ENCODE data around the gene ZSCAN5B. TPM values are rescaled to one million over a fixed set of nuclear protein-coding genes. Genes with fewer than 3 reads are reported as not detected.
"Not testable (repeated sequence)": the region's sequence is repeated elsewhere in the genome, so short reads cannot be mapped to it uniquely, and the experiment has no call there.

The ZSCAN5B gene
- total and polyA plus RNA-seq, 9 donors, result 0.22 TPM; not detected in 8

DNA sequence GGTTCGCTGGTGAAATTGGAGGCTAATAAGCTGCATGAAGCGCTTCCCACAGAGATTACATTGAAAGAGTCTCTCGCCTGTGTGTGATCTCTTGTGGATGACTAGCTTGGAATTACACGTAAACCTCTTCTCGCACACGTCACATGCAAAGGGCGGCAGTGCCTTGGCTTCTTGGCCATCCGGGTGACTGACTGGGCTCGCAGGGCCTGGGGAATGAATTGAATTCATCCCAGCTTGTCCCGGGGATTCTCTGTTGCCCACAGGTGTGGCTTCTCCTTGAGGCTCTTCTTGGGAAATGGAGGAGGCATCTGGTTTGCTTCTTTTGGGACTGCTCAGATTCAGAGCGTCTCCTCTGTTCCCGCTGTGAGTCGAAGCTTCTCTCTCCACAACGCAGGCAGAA lies 24.3 kb upstream of the ZSCAN5B start:
- TF ChIP-seq EP300 (IDR thresholded peaks at IDR 0.05) (no peak), POLR2A (IDR thresholded peaks at IDR 0.05) (no peak)
- TF ChIP-seq, protein P1, sequence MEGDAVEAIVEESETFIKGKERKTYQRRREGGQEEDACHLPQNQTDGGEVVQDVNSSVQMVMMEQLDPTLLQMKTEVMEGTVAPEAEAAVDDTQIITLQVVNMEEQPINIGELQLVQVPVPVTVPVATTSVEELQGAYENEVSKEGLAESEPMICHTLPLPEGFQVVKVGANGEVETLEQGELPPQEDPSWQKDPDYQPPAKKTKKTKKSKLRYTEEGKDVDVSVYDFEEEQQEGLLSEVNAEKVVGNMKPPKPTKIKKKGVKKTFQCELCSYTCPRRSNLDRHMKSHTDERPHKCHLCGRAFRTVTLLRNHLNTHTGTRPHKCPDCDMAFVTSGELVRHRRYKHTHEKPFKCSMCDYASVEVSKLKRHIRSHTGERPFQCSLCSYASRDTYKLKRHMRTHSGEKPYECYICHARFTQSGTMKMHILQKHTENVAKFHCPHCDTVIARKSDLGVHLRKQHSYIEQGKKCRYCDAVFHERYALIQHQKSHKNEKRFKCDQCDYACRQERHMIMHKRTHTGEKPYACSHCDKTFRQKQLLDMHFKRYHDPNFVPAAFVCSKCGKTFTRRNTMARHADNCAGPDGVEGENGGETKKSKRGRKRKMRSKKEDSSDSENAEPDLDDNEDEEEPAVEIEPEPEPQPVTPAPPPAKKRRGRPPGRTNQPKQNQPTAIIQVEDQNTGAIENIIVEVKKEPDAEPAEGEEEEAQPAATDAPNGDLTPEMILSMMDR (IDR thresholded peaks at IDR 0.05), result no peak
- WGBS, 3 donors, result 92 to 96% (median 93%) methylated on average over 14 of the region's 14 CpGs
- DNase-seq, result no peak
- Histone ChIP-seq H3K4me1 (ENCODE audit: insufficient read depth) (no peaks in the 10 kb centered on the region), H3K36me3 (no peaks in the 10 kb centered on the region), H3K4me3 (no peak overlapping the region), H3K27me3 (no peaks in the 10 kb centered on the region), H3K27ac (no peak overlapping the region), H3K9me3 (no peaks in the 10 kb centered on the region)
- intact Hi-C loops (cut with DNase I), result no loop called here

DNA sequence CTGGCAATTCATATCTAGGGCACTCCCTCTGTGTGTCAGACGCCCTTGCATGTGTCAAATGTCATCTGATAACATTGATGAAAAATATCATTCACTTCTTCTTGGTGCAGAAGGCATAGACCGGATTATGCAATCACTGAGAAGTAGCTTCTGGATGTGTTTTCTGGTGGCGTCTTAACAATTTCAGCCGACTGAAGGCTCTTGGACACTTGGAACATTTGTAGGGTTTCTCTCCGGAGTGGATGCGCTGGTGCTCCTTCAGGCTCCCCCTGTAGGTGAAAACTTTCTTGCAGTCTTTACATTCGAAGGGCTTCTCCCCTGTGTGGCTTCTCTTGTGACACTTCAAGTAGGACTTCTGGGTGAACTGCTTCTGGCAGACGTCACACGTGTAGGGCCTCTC lies 23.9 kb upstream of the ZSCAN5B start:
- H3K27ac ChIP-seq; H3K9me3 ChIP-seq; H3K36me3 ChIP-seq; H3K4me3 ChIP-seq; DNase-seq; H3K27me3 ChIP-seq; H3K4me1 ChIP-seq (ENCODE audit: insufficient read depth); intact Hi-C loops (cut with DNase I): not testable (repeated sequence)
- WGBS, 3 donors, result 51 to 56% (median 55%) methylated on average over 9 of the region's 9 CpGs

DNA sequence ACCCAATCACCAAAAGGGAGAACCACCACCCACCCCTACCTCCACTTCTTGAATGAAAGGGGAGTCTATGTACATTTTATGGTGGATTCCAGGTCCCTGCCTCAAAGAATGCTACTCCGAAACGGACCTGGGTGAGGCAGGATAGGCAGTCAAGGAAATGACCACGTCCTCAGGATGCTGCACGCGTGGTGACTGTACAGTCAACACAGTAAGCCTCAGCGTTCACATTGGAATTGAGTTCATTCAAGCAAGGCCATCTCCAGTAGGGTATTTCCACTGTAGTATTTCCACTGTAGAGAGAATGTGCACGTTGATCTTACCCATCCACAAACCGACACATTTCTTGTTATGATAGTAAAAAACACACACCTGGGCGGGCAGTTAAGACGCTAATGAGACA lies 21.4 kb upstream of the ZSCAN5B start:
- Histone ChIP-seq H3K27ac (no peak overlapping the region), H3K27me3 (no peaks in the 10 kb centered on the region), H3K4me3 (no peak overlapping the region), H3K36me3 (no peaks in the 10 kb centered on the region), H3K9me3 (no peaks in the 10 kb centered on the region), H3K4me1 (ENCODE audit: insufficient read depth) (no peaks in the 10 kb centered on the region)
- intact Hi-C loops (cut with DNase I), result no loop called here
- 88 to 93% (median 88%) methylated on average over 10 of the region's 10 CpGs for WGBS, 3 donors
- no peak for DNase-seq
- TF ChIP-seq POLR2A (IDR thresholded peaks at IDR 0.05) (no peak), EP300 (IDR thresholded peaks at IDR 0.05) (no peak)
- TF ChIP-seq, protein P1 (IDR thresholded peaks at IDR 0.05), result no peak

DNA sequence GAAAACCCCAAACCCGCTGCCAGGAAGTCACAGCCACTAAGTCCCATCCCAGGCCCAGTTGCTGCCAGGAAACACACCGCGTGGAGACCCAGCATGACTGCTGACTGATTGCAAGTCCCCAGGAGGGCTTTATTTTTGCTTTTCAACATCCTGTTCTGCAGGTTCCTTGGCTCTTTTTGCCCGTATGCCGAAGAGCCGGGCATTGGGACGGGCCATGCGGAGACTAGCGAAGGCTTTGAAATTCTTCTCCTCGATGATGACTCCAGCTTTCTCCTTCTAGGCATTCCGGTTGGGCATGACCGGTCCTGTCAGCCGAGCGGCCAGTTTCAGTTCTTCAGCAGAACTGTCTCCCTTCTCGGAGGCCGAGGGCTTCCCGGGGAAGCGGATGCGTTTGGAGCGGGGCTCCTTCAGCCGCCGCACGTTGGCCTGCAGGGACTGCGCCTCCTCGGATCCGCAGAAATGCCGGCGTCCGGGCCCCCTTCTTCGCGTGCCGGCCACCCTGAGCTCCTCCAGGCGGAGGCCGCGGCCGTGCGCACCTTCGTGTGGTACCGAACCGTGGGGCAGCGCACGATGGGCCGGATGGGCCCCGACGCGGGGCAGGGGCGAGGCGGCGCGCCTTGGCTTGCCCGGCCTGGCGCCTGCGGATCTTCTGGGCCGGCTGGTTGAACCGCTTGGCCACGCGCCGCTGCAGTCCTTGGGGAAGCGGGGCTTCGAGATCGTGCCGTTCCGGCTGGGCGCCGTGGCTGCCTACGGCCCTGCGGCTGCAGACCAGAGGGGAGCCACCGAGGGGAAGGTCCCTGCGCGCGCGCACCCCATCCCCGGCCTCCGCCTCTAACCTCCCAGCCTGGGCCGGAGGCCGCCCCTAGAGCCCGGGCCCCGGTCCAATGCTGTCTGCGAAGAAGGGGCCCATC lies 19.7 kb upstream of the ZSCAN5B start:
- intact Hi-C loops (cut with DNase I), result no loop called here
- Histone ChIP-seq H3K4me1 (ENCODE audit: insufficient read depth) (no peaks in the 10 kb centered on the region), H3K9me3 (no peaks in the 10 kb centered on the region), H3K27ac (no peak overlapping the region), H3K36me3 (no peaks in the 10 kb centered on the region), H3K4me3 (peak overlapping the region; percentile 16), H3K27me3 (no peaks in the 10 kb centered on the region)
- TF ChIP-seq EP300 (IDR thresholded peaks at IDR 0.05), result no peak
- WGBS, 3 donors, result 8 to 11% (median 9%) methylated on average over 66 to 79 of the region's 79 CpGs
- peak in 2 of 5 donors; percentile 14 to 38 for DNase-seq

DNA sequence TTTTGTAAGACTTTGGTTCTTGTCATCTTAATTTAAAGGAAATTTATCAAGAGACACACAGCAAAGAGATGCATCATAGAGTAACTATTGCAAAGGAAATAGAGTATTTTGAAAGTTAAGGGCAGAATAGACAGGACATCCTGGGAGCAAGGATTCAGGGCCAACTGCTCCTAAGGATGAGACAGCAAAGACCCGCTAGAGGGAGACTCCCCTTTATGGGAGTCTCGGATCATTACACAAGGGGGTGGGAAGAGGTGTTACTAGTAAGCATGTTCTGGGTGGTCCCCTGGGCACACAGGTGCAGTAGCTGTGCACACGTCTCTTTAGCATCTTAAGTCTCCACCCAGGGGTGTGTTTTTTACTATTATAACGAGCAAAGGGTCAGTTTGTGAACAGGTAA lies 14.1 kb upstream of the ZSCAN5B start:
- no peaks in the 10 kb centered on the region for H3K9me3 ChIP-seq
- no peak for DNase-seq
- H3K27me3 ChIP-seq, result no peaks in the 10 kb centered on the region
- H3K36me3 ChIP-seq, result no peaks in the 10 kb centered on the region
- H3K4me3 ChIP-seq, result no peak overlapping the region
- intact Hi-C loops (cut with DNase I), result no loop called here
- 58 to 61% (median 60%) methylated on average over 4 of the region's 4 CpGs for WGBS, 3 donors
- no peak for TF ChIP-seq POLR2A (IDR thresholded peaks at IDR 0.05)
- TF ChIP-seq EP300 (IDR thresholded peaks at IDR 0.05), result no peak
- TF ChIP-seq, protein P1 (IDR thresholded peaks at IDR 0.05), result no peak
- no peaks in the 10 kb centered on the region for H3K4me1 ChIP-seq (ENCODE audit: insufficient read depth)
- H3K27ac ChIP-seq, result no peak overlapping the region

DNA sequence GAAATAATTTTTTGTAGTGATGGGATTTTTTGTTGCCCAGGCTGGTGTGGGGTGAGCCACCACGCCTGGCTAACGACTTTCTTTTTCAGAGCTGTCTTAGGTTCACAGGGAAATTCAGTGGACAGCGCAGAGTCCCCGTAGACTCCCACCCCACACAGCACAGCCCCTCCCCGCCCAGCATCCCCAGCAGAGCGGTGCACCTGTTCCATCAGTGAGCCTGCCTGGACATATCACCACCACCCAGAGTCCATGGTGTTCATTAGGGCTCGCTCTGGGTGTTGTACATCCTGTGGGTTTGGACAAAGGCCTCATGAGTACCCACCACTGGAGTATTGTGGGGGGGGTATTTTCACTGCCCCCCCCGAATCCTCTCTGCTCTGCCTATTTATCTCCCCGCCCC lies 12.5 kb upstream of the ZSCAN5B start:
- DNase-seq; intact Hi-C loops (cut with DNase I): not testable (repeated sequence)
- WGBS, 3 donors, result 89 to 93% (median 92%) methylated on average over 9 of the region's 9 CpGs

More for the DNA sequence above, 12.5 kb upstream of the ZSCAN5B start:
- H3K36me3 ChIP-seq; H3K27ac ChIP-seq; H3K9me3 ChIP-seq; H3K4me1 ChIP-seq (ENCODE audit: insufficient read depth); H3K27me3 ChIP-seq; H3K4me3 ChIP-seq: not testable (repeated sequence)

All from ovary (tissue), 9 donors.